ENCODE results near the gene GALR1. TPM values are rescaled to one million over a fixed set of nuclear protein-coding genes. Genes with fewer than 3 reads are reported as not detected.
"Not testable (repeated sequence)": the region's sequence is repeated elsewhere in the genome, so short reads cannot be mapped to it uniquely, and the experiment has no call there.

Gene GALR1
- polyA plus RNA-seq, 1 donor from 2014 or later = not detected

DNA sequence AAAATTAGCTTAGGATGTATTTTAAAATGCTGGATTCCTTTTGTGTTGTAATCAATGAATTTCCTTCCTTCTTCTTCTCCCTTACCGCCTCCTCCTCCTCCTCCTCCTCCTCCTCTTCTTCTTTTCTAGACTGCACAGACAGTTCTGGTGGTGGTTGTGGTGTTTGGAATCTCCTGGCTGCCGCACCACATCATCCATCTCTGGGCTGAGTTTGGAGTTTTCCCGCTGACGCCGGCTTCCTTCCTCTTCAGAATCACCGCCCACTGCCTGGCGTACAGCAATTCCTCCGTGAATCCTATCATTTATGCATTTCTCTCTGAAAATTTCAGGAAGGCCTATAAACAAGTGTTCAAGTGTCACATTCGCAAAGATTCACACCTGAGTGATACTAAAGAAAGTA is 18.8 kb downstream of the GALR1 start:
- no peak overlapping the region for H3K27ac Mint-ChIP-seq
- H3K9me3 Mint-ChIP-seq = peaks cover 4 to 9% (median 8%) of the 10 kb centered on the region in 3 donors
- peaks cover 0 to 1% (median 0%) of the 10 kb centered on the region in 3 donors for H3K4me1 Mint-ChIP-seq
- H3K27me3 Mint-ChIP-seq = peaks cover 7% of the 10 kb centered on the region
- H3K36me3 Mint-ChIP-seq = no peaks in the 10 kb centered on the region
- H3K4me3 Mint-ChIP-seq = no peak overlapping the region

- Mint-ChIP-seq H3K4me1 (peaks cover 0 to 1% (median 0%) of the 10 kb centered on the region in 3 donors), H3K9me3 (no peaks in the 10 kb centered on the region), H3K4me3 (no peak overlapping the region), H3K27ac (no peak overlapping the region), H3K36me3 (peaks cover 2% of the 10 kb centered on the region), H3K27me3 (peaks cover 11% of the 10 kb centered on the region)
These were observed 22.2 kb downstream of the GALR1 start for GRCh38 chr18:77271576-77272481.

GRCh38 chr18:77290841-77291240 is 41.2 kb downstream of the GALR1 start:
- H3K4me1 Mint-ChIP-seq, H3K4me3 Mint-ChIP-seq, H3K9me3 Mint-ChIP-seq, H3K27ac Mint-ChIP-seq, H3K36me3 Mint-ChIP-seq: not testable (repeated sequence)
- H3K27me3 Mint-ChIP-seq = peaks cover 13% of the 10 kb centered on the region

DNA sequence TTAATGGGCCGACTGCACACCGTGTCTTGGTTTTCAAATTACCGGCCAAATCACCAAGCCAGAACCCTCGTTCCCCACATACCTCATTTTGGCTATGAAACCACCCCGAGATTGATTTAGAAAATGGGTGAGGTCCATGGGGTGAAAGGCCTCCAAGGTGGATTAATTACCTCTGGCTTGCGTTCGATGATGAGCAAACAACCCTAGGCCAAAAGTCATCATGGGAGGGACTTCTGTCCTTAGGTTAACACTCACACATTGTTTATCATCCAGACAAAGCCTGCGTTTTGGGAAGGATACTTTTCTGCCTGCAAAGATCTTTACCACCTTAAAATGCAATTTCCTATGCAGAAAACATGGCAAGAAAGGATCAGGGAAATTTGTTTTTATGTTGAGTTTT is 48.5 kb downstream of the GALR1 start:
- H3K27me3 Mint-ChIP-seq = no peaks in the 10 kb centered on the region
- H3K4me1 Mint-ChIP-seq = no peaks in the 10 kb centered on the region
- no peaks in the 10 kb centered on the region for H3K36me3 Mint-ChIP-seq
- H3K4me3 Mint-ChIP-seq = no peak overlapping the region
- no peak overlapping the region for H3K27ac Mint-ChIP-seq
- peaks cover 0 to under 1% (median 0%) of the 10 kb centered on the region in 3 donors for H3K9me3 Mint-ChIP-seq

GRCh38 chr18:77299706-77300105 is 50.1 kb downstream of the GALR1 start:
- H3K36me3 Mint-ChIP-seq = no peaks in the 10 kb centered on the region
- H3K27me3 Mint-ChIP-seq = no peaks in the 10 kb centered on the region
- peaks cover 0 to 2% (median 0%) of the 10 kb centered on the region in 3 donors for H3K9me3 Mint-ChIP-seq
- H3K27ac Mint-ChIP-seq = no peak overlapping the region
- H3K4me3 Mint-ChIP-seq = no peak overlapping the region
- no peaks in the 10 kb centered on the region for H3K4me1 Mint-ChIP-seq

DNA sequence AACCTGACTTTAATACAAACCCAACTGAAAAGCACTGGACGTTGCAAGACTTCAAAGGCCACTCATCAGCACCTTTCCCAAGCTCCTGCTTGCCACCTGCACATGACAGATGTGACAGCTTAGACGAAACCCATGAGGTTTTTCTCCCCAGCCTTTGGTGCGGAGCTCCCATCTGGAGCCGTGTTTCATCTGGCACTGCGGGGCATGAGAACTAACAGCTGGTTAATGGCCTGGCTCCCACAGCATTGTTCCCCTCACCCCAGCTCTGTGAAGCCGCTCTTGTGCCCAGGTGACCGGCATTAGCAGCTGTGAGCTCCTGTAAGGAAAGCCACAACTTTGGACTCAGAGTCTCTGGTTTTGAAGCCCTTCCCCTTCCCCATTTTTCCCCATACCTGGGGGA is 50.9 kb downstream of the GALR1 start:
- H3K4me3 Mint-ChIP-seq = no peak overlapping the region
- H3K9me3 Mint-ChIP-seq = peaks cover 0 to 2% (median 0%) of the 10 kb centered on the region in 3 donors
- H3K27ac Mint-ChIP-seq = no peak overlapping the region
- no peaks in the 10 kb centered on the region for H3K27me3 Mint-ChIP-seq
- no peaks in the 10 kb centered on the region for H3K4me1 Mint-ChIP-seq
- H3K36me3 Mint-ChIP-seq = no peaks in the 10 kb centered on the region

DNA sequence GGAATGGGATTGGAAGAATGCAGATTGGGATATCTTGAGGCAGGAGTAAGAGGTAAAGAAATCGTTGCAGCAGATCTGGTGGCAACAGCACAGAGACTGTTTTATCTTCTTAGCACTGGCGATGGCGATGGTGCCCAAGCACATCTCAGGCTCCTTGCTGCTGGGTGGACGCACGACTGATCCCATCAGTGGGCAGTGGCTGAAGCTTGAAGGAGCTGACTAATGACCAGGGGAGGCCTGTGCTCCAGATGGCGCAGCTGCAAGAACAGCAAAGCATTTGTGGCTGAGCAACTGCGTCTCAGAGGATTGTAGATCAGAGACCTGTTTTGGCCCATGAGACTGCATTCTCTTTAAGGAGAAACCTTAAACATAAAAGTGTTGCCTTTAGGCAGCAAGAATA is 54.6 kb downstream of the GALR1 start:
- Mint-ChIP-seq H3K27me3 (peaks cover 5% of the 10 kb centered on the region), H3K4me3 (no peak overlapping the region), H3K9me3 (peaks cover 0 to 2% (median 0%) of the 10 kb centered on the region in 3 donors), H3K36me3 (no peaks in the 10 kb centered on the region), H3K27ac (no peak overlapping the region), H3K4me1 (peaks cover 0 to 1% (median 0%) of the 10 kb centered on the region in 3 donors)

- Mint-ChIP-seq H3K4me3 (no peak overlapping the region), H3K4me1 (peaks cover 0 to 1% (median 0%) of the 10 kb centered on the region in 3 donors), H3K9me3 (peaks cover 0 to 2% (median 0%) of the 10 kb centered on the region in 3 donors), H3K27me3 (peaks cover 6% of the 10 kb centered on the region), H3K36me3 (no peaks in the 10 kb centered on the region), H3K27ac (no peak overlapping the region)
These were observed 56.0 kb downstream of the GALR1 start for GRCh38 chr18:77305676-77306075.

- no peak overlapping the region for H3K27ac Mint-ChIP-seq
- H3K36me3 Mint-ChIP-seq = no peaks in the 10 kb centered on the region
- peaks cover 6% of the 10 kb centered on the region for H3K27me3 Mint-ChIP-seq
- no peak overlapping the region for H3K4me3 Mint-ChIP-seq
- H3K4me1 Mint-ChIP-seq = peaks cover 0 to 1% (median 0%) of the 10 kb centered on the region in 3 donors
- H3K9me3 Mint-ChIP-seq = peaks cover 0 to 2% (median 0%) of the 10 kb centered on the region in 3 donors
These were observed 58.6 kb downstream of the GALR1 start for GRCh38 chr18:77308216-77308615.

- H3K36me3 Mint-ChIP-seq = no peaks in the 10 kb centered on the region
- no peaks in the 10 kb centered on the region for H3K4me1 Mint-ChIP-seq
- H3K27me3 Mint-ChIP-seq = peaks cover 1% of the 10 kb centered on the region
- no peak overlapping the region for H3K4me3 Mint-ChIP-seq
- H3K27ac Mint-ChIP-seq = peak overlapping the region in 1 of 3 donors; percentile 1
- H3K9me3 Mint-ChIP-seq = no peaks in the 10 kb centered on the region
These were observed 64.9 kb downstream of the GALR1 start for GRCh38 chr18:77314511-77314910.

GRCh38 chr18:77314952-77315351 is 65.3 kb downstream of the GALR1 start:
- no peaks in the 10 kb centered on the region for H3K9me3 Mint-ChIP-seq
- H3K4me3 Mint-ChIP-seq = no peak overlapping the region
- peaks cover 1% of the 10 kb centered on the region for H3K27me3 Mint-ChIP-seq
- no peaks in the 10 kb centered on the region for H3K4me1 Mint-ChIP-seq
- peak overlapping the region in 1 of 3 donors; percentile 1 for H3K27ac Mint-ChIP-seq
- no peaks in the 10 kb centered on the region for H3K36me3 Mint-ChIP-seq

- H3K4me1 Mint-ChIP-seq = no peaks in the 10 kb centered on the region
- H3K27ac Mint-ChIP-seq = no peak overlapping the region
- H3K4me3 Mint-ChIP-seq = no peak overlapping the region
- no peaks in the 10 kb centered on the region for H3K9me3 Mint-ChIP-seq
- no peaks in the 10 kb centered on the region for H3K36me3 Mint-ChIP-seq
- peaks cover 3% of the 10 kb centered on the region for H3K27me3 Mint-ChIP-seq
These were observed 66.4 kb downstream of the GALR1 start for GRCh38 chr18:77316008-77316407.

DNA sequence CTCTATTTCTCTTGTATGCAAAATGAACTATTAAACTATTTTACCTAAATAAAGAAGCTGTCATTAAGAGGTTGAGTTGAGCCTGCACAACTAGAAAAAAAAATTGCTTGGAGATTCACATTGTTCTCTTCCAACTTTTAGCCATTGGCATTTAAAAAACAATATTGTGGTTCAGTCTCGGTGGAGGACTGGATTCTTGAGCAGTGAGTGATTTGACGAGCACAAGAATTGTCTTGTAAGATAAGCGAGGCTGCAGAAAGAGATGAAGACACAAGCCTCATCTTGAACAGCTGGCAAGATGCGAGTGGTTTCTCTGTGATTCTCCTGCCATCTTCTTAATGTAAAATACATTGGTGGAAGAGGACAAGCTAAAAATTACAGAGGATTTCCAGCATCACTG is 67.0 kb downstream of the GALR1 start:
- H3K4me3 Mint-ChIP-seq = no peak overlapping the region
- no peaks in the 10 kb centered on the region for H3K9me3 Mint-ChIP-seq
- H3K27me3 Mint-ChIP-seq = peaks cover 4% of the 10 kb centered on the region
- H3K36me3 Mint-ChIP-seq = no peaks in the 10 kb centered on the region
- no peak overlapping the region for H3K27ac Mint-ChIP-seq
- H3K4me1 Mint-ChIP-seq = no peaks in the 10 kb centered on the region

GRCh38 chr18:77320971-77321559 is 71.4 kb downstream of the GALR1 start:
- Mint-ChIP-seq H3K9me3 (peaks cover 0 to 3% (median 0%) of the 10 kb centered on the region in 3 donors), H3K4me3 (no peak overlapping the region), H3K36me3 (no peaks in the 10 kb centered on the region), H3K4me1 (peaks cover 0 to 2% (median 0%) of the 10 kb centered on the region in 3 donors), H3K27me3 (peaks cover 11% of the 10 kb centered on the region), H3K27ac (no peak overlapping the region)
